ENCODE data around the gene RPA3.

Gene RPA3

GRCh38 chr7:7731732-7732131 lies 13.3 kb upstream of the RPA3 start:
- DNase-seq = no peak

- peak in 1 of 2 experiments; percentile 4 for DNase-seq
Observed at GRCh38 chr7:7720750-7721621, 2.6 kb upstream of the RPA3 start.

GRCh38 chr7:7720193-7720592 lies 1.8 kb upstream of the RPA3 start:
- DNase-seq = peak in 1 of 2 experiments; percentile 30

GRCh38 chr7:7719236-7719635 lies 829 bp upstream of the RPA3 start:
- DNase-seq = peak; percentile 66 to 93

- no peak for DNase-seq
Observed at GRCh38 chr7:7713730-7714129, 4.7 kb downstream of the RPA3 start.

GRCh38 chr7:7710469-7710868 lies 7.9 kb downstream of the RPA3 start:
- DNase-seq = no peak

- peak; percentile 57 to 87 for DNase-seq
Observed at GRCh38 chr7:7709291-7709690, 9.1 kb downstream of the RPA3 start.

- no peak for DNase-seq
Observed at GRCh38 chr7:7707806-7708205, 10.6 kb downstream of the RPA3 start.

GRCh38 chr7:7707246-7707645 lies 11.2 kb downstream of the RPA3 start:
- peak in 1 of 2 experiments; percentile 45 for DNase-seq

GRCh38 chr7:7706556-7707172 lies 11.7 kb downstream of the RPA3 start:
- DNase-seq = peak; percentile 38 to 76

- no peak for DNase-seq
Observed at GRCh38 chr7:7706101-7706511, 12.3 kb downstream of the RPA3 start.

GRCh38 chr7:7705318-7705717 lies 13.1 kb downstream of the RPA3 start:
- DNase-seq = no peak

- DNase-seq = no peak
Observed at GRCh38 chr7:7704867-7705266, 13.5 kb downstream of the RPA3 start.

- DNase-seq = no peak
Observed at GRCh38 chr7:7703427-7703826, 15.0 kb downstream of the RPA3 start.

GRCh38 chr7:7702826-7703225 lies 15.6 kb downstream of the RPA3 start:
- DNase-seq = no peak

- no peak for DNase-seq
Observed at GRCh38 chr7:7701527-7701926, 16.9 kb downstream of the RPA3 start.

GRCh38 chr7:7699970-7700369 lies 18.4 kb downstream of the RPA3 start:
- DNase-seq = no peak

- no peak for DNase-seq
Observed at GRCh38 chr7:7699380-7699779, 19.0 kb downstream of the RPA3 start.

GRCh38 chr7:7698930-7699329 lies 19.5 kb downstream of the RPA3 start:
- no peak for DNase-seq

- DNase-seq = no peak
Observed at GRCh38 chr7:7696458-7697119, 21.8 kb downstream of the RPA3 start.

GRCh38 chr7:7695111-7695817 lies 23.1 kb downstream of the RPA3 start:
- no peak for DNase-seq

- DNase-seq = no peak
Observed at GRCh38 chr7:7694542-7694941, 23.9 kb downstream of the RPA3 start.

- no peak for DNase-seq
Observed at GRCh38 chr7:7693881-7694280, 24.5 kb downstream of the RPA3 start.

Data from NCI-H524 (cell line).